ENCODE data around the gene ERCC3. TPM values are rescaled to one million over a fixed set of nuclear protein-coding genes. Genes with fewer than 3 reads are reported as not detected.

Gene ERCC3
- total RNA-seq, 1 experiment from 2014 or later, result 48.1 TPM

- Mint-ChIP-seq H3K4me1 (peaks cover 32% of the 10 kb centered on the region), H3K27me3 (ENCODE audit: low read depth) (peaks cover 38% of the 10 kb centered on the region), H3K9me3 (no peaks in the 10 kb centered on the region), H3K27ac (peak within 1 kb of the TSS; percentile 61), H3K36me3 (no peaks in the 10 kb centered on the region), H3K4me3 (peak within 1 kb of the TSS; percentile 95)
- ChIA-PET POLR2A (interaction anchor here (0.6 kb wide), 1 partner anchor 66 kb away, joined by 3 read pairs; no protein-coding TSS in a partner anchor), CTCF (interaction anchor here (1.2 to 1.5 kb wide), 2 partner anchors 9 to 23 kb away, joined by 4 to 5 read pairs; no protein-coding TSS in a partner anchor)
- no peak for TF ChIP-seq PRRX2 (CRISPR knock-in tag; IDR thresholded peaks at IDR 0.05)
- TF ChIP-seq IRF2 (CRISPR knock-in tag; IDR thresholded peaks at IDR 0.05; ENCODE audit: borderline replicate concordance, low read depth), result no peak
- TF ChIP-seq FOXJ3 (CRISPR knock-in tag; IDR thresholded peaks at IDR 0.05; ENCODE audit: borderline replicate concordance), result no peak
- no peak for TF ChIP-seq NFE2L1 (CRISPR knock-in tag; IDR thresholded peaks at IDR 0.05)
- DNase-seq (ENCODE audit: low spot score), result peak; percentile 45
- peak; percentile 29 for ATAC-seq
Observed at GRCh38 chr2:127220102-127220767, 73.7 kb downstream of the ERCC3 start, which contains the start of gene CYP27C1. Gene CYP27C1, minus strand, starts transcription at chr2:127220299. Its CDS starts 29 bp downstream, at chr2:127220270.

- DNase-seq (ENCODE audit: low spot score) (peak; percentile 65), ATAC-seq (peak; percentile 32)
- POLR2A ChIA-PET, result interaction anchor here (0.6 kb wide), 1 partner anchor 67 kb away, joined by 3 read pairs; no protein-coding TSS in a partner anchor
- Mint-ChIP-seq H3K27ac (no peak overlapping the region), H3K9me3 (no peaks in the 10 kb centered on the region), H3K4me3 (peak overlapping the region; percentile 94), H3K27me3 (ENCODE audit: low read depth) (peaks cover 38% of the 10 kb centered on the region), H3K36me3 (no peaks in the 10 kb centered on the region), H3K4me1 (peaks cover 27% of the 10 kb centered on the region)
- CTCF ChIA-PET, result interaction anchor here (1.1 to 1.2 kb wide), 3 partner anchors 18 to 61 kb away, joined by 3 to 12 read pairs (median 8); no protein-coding TSS in a partner anchor
- TF ChIP-seq ZNF423 (CRISPR knock-in tag; IDR thresholded peaks at IDR 0.05), result peak; percentile 89
- TF ChIP-seq FOXP4 (CRISPR knock-in tag; IDR thresholded peaks at IDR 0.05), result peak; percentile 17; the same call in 1 of the 2 replicates
- TF ChIP-seq AR (CRISPR knock-in tag; IDR thresholded peaks at IDR 0.05), result no peak
- TF ChIP-seq E2F4 (CRISPR knock-in tag; IDR thresholded peaks at IDR 0.05; ENCODE audit: borderline replicate concordance, low read depth), result no peak
Observed at GRCh38 chr2:127219171-127220070, 74.5 kb downstream of the ERCC3 start.

- ATAC-seq (no peak), DNase-seq (ENCODE audit: low spot score) (no peak)
- CTCF ChIA-PET, result interaction anchor here (1.1 to 1.2 kb wide), 3 partner anchors 17 to 61 kb away, joined by 3 to 12 read pairs (median 8); no protein-coding TSS in a partner anchor
- H3K27ac Mint-ChIP-seq, result no peak overlapping the region
- peaks cover 27% of the 10 kb centered on the region for H3K4me1 Mint-ChIP-seq
- POLR2A ChIA-PET, result no interaction called here
- H3K27me3 Mint-ChIP-seq (ENCODE audit: low read depth), result peaks cover 38% of the 10 kb centered on the region
- TF ChIP-seq ERG (CRISPR knock-in tag; IDR thresholded peaks at IDR 0.05) (no peak), CBFB (CRISPR knock-in tag; IDR thresholded peaks at IDR 0.05; ENCODE audit: low read depth) (no peak), FOXP1 (CRISPR knock-in tag; IDR thresholded peaks at IDR 0.05; ENCODE audit: borderline replicate concordance) (peak; percentile 66; the same call in 1 of the 2 replicates), MYBL2 (CRISPR knock-in tag; IDR thresholded peaks at IDR 0.05) (0 out of 2 replicates have a peak, but pooled peaks have one; percentile 48), ZBTB43 (CRISPR knock-in tag; IDR thresholded peaks at IDR 0.05) (0 out of 2 replicates have a peak, but pooled peaks have one; percentile 41)
- peak overlapping the region; percentile 94 for H3K4me3 Mint-ChIP-seq
- no peaks in the 10 kb centered on the region; the same call in 1 of the 2 replicates for H3K9me3 Mint-ChIP-seq
- no peaks in the 10 kb centered on the region for H3K36me3 Mint-ChIP-seq
Observed at GRCh38 chr2:127218812-127219170, 75.2 kb downstream of the ERCC3 start.
